AG04449 (cell line): ENCODE data around the gene NF1.

Experiments
- CTCF ChIA-PET: fragments of 350-600 bp; formaldehyde crosslinking; extraction: SDS; loops from one replicate; lab custom pipeline; 2021; ENCODE audit warnings: antibody characterized with exemption; lab: Yijun Ruan, JAX
- POLR2A ChIA-PET: fragments of 400-600, 350-600 bp; formaldehyde crosslinking; extraction: SDS; loops from one replicate; lab custom pipeline; 2020; ENCODE audit warnings: antibody characterized with exemption, inconsistent platforms; lab: Yijun Ruan, JAX
- DNase-seq: peaks from one replicate; pipeline ENCODE4 v3.0.0-alpha.2; 2010; ENCODE audit warnings: low read depth, low spot score
- H3K4me3 ChIP-seq: 2 replicates; pipeline ENCODE4 v1.5.1; 2011; ENCODE audit warnings: low read depth, mild to moderate bottlenecking, control low read depth, low read length
- CTCF ChIP-seq: IDR thresholded peaks from one replicate; pipeline ENCODE4 v1.5.1; 2011; ENCODE audit warnings: mild to moderate bottlenecking, moderate library complexity, low read length, control low read depth, inconsistent platforms; ENCODE audit not compliant: insufficient read depth; ENCODE audit errors: missing control alignments

NF1 gene

GRCh38 chr17:31388770-31389656, 294.2 kb downstream of the NF1 start:
- TF ChIP-seq CTCF = peak; percentile 77
- H3K4me3 ChIP-seq = no peak overlapping the region
- CTCF ChIA-PET = interaction anchor here (0.6 to 4.1 kb wide), 21 partner anchors 9 to 526 kb away, joined by 3 to 58 read pairs (median 4); partner anchors contain the start of gene UTP6
- POLR2A ChIA-PET = no interaction called here
- DNase-seq = no peak

DNA sequence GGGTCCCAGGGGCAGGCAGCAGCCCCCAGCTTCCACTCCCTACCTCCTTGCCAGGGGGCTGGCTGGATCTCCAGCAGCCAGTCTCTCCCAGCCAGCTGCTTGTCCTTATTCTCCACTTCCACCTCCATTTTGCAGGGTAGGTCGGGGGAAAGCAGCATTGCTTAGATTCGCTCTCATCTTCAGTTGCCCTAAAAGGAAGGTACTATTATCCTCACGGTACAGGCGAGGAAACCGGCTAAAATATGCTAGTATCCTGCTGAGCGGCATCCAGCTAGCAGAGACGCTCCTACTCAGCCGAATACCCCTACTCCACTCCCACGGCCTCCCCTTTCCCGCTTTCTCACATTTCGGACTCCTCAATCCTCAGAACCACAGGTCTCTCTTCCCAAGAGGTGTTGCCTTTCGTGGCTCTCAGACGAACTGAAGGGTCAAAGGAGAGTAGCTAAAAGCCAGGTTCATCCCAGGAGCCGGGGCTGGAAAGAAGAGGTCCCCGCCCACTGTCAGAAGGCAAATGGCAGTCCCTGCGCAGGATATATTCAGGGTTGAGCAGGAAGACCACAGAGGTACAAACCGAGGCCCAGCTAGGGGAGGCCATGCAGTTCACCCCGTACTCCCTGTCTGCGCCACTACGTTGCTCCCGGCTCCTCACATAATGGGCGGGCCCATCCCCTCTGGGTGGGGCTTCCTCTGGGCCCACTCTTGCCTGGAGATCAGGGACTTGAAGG, 295.0 kb downstream of the NF1 start:
- H3K4me3 ChIP-seq = no peak overlapping the region
- ChIA-PET CTCF (interaction anchor here (0.6 to 4.1 kb wide), 17 partner anchors 8 to 452 kb away, joined by 3 to 58 read pairs (median 5); no protein-coding TSS in a partner anchor), POLR2A (no interaction called here)
- TF ChIP-seq CTCF = no peak
- no peak for DNase-seq

DNA sequence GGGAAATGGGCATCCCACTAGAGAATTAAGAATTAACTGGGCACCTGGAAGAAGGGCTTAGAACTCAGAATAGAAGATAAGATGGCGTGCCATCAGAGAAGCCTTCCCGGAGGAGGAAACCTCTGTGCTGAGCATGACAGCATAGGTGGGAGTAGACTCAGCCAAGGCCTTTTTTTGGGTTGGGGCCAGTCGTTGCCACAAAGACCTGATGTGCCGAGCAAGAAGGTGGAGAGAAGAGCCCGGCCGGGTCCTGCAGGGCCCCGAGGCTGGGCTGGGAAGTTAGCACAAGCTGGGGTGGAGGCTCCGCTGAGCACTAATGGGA, 295.6 kb downstream of the NF1 start:
- H3K4me3 ChIP-seq = no peak overlapping the region
- POLR2A ChIA-PET = no interaction called here
- DNase-seq = no peak
- TF ChIP-seq CTCF = no peak
- CTCF ChIA-PET = interaction anchor here (0.7 to 4.1 kb wide), 8 partner anchors 11 to 420 kb away, joined by 3 to 58 read pairs (median 6); partner anchors contain the start of gene RNF135

DNA sequence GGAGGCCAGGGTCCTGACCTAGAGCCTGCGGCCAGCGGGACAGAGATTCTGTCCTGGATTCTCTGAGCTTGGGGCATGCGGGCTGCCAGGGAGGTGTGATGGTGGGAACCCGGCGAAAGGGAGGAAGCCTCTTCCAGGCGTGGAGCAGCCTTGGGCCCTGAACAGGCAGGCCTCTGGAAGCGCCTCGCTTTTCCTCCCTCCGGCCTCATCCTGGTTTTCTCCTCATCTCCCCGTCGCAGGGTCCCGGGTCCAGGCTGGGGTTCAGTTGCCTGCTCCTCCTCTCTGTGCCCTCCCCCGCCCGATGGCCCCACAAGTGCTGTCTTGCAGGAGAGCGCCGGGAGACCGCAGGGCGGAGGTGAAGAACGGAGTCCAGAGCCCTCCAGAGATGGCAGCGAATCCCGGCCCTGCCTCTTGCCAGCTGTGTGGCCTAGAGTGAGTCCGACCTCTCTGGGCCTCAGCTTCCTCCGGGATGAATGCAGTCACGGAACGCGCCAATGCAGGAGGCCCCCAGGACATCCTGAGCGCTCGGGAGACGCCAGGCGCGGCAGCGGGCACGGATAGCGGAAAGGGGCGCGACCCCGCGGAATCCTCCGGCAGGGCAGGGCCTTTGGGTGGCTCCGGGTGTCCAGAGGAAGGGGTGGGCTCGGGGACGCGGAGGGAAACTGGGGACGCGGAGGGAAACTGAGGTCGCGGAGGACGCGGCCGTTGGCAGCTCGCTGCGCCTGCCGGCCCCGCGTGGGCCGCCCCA, 296.1 kb downstream of the NF1 start:
- ChIA-PET POLR2A (no interaction called here), CTCF (interaction anchor here (0.7 to 4.1 kb wide), 4 partner anchors 11 to 420 kb away, joined by 3 to 58 read pairs (median 15); partner anchors contain the start of gene RNF135)
- DNase-seq = no peak
- peak overlapping the region; percentile 39 for H3K4me3 ChIP-seq
- TF ChIP-seq CTCF = no peak

GRCh38 chr17:31391496-31391949, 296.7 kb downstream of the NF1 start, which contains the start of gene RAB11FIP4:
Gene RAB11FIP4 (plus strand): TSS chr17:31391675. CDS start chr17:31391853, 178 bp downstream.
- no peak for TF ChIP-seq CTCF
- ChIA-PET CTCF (interaction anchor here (1.0 to 3.9 kb wide), 3 partner anchors 24 to 136 kb away, joined by 3 to 58 read pairs (median 3); no protein-coding TSS in a partner anchor), POLR2A (no interaction called here)
- DNase-seq = no peak
- H3K4me3 ChIP-seq = peak within 1 kb of the TSS; percentile 39
